Stimulated activated CD8-positive, alpha-beta memory T cell treated with anti-CD3 and anti-CD28 coated beads, Interleukin-4, amount 100 ng/mL, for 24 hours (primary cell): ENCODE measurements around the gene OR4M1.
"Not testable (repeated sequence)": the region's sequence is repeated elsewhere in the genome, so short reads cannot be mapped to it uniquely, and the experiment has no call there.

Experiments
- DNase-seq: peaks from one replicate; pipeline ENCODE4 v3.0.0-alpha.2; 2020; ENCODE audit warnings: low read depth

Gene OR4M1, protein sequence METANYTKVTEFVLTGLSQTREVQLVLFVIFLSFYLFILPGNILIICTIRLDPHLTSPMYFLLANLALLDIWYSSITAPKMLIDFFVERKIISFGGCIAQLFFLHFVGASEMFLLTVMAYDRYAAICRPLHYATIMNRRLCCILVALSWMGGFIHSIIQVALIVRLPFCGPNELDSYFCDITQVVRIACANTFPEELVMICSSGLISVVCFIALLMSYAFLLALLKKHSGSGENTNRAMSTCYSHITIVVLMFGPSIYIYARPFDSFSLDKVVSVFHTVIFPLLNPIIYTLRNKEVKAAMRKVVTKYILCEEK

DNA sequence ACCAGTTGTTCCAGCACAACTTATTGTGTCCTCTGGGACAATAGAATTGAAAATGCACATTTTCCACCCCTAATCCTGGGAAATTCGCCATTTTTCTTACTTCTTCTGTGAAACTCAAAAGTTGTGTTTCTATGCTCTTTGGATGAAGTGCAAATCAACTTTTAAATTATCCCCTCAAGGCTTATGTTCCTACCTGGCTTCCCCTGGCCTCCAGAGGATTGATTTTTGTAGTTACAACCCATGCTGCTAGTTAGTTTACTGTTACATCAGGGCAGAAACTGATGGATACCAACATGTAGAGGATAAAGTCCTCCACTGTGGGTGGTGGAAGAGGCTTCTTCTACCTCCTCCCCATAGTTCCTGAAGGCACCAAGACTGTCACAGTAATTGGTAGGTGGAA is at the start of gene OR4M1:
OR4M1 (plus strand) TSS at position 301 of the 400 bp plus-strand sequence. CDS start 6,819 bp downstream, outside the sequence.
- not testable (repeated sequence) for DNase-seq

DNA sequence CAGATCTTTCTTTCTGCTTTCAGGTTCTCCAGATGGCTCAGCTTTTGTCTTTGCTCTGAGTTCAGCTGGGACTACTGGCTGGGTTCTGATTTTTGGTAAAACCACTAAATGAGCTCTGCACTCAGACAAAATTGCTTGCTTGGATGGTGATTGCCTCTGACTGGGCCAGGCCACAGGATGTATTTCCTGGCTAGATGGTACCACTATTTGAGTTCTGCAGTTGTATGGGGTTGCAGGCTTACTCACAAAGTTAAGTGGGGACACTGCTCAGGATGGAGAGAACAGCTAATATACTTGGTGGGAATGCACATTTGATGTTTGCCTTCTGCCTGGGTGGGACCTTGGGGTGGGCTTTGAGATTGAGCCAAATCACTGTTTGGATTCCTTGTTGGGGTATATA is 43.9 kb upstream of the OR4M1 start:
- DNase-seq, result no peak

DNA sequence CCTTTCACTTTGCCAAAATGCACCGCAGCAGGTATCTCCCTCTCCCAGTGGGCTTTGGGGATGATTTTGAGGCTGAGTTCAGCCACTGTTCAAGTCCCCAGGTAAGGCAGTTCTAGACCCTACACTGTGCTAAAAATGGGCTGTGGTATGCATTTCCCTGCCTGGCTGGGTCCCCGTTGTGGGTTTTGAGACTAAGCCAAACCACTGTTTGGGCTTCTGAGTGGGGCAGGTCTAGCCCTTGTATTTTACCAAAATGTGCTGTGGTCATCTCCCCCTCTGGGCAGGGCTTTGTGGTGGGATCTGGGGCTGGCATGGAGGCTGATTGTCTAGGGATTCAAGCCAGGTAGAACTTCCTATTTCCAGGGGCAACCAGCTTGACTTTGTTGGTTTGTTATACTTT is 43.5 kb upstream of the OR4M1 start:
- no peak for DNase-seq

DNA sequence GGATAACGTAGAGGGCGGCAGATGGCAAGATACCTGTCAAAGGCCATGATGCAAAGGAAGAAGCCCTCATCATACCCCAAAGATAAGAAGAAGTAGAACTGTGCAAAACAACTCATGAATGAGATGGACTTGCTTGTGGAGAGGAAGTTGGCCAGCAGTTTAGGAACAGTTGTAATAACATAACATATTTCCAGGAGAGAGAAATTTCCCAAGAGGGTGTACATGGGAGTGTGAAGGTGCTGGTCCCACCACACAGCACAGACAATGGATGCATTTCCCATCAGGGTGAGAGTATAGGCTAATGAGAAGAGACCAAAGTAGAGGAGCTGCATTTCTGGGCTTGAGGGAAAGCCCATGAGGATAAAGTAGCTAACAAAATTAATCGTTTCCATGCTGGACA is 39.4 kb upstream of the OR4M1 start:
- DNase-seq, result not testable (repeated sequence)

DNA sequence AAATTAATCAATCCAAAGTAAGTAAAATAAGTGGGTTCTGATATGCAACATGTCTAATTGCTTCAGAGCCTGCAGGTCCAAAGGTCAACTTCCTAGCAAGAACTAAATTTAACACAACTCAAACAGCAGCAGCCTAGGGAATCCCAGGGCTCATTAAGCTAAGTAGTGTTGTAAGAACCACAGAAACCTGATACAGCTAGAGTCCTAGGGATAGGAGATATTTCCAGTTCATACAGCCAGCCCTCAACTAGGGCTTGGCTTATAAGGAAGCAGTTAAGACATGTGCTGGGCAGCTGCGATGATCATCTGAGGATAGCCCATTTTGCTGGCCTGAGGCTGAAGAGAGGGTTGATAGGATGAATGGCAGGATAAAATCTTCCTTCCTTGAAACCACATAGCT is 30.0 kb upstream of the OR4M1 start, which contains the start of gene OR4Q3:
OR4Q3 (plus strand) TSS at position 316 of the 400 bp plus-strand sequence.
- DNase-seq, result no peak

DNA sequence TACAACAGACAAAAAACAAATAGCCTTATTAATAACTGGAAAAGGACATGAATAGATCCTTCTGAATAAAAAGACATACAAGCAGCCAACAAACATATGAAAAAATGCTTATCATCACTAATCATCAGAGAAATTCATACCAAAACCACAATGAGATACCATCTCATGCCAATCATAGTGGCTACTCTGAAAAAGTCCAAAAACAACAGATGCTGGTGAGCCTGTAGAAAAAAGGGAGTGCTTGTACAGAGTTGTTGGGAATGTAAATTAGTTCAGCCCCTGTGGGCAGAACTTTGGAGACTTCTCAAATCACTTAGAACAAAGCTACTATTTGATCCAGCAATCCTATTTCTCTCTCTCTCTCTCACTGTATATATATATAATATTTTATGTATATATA is 21.0 kb upstream of the OR4M1 start:
- not testable (repeated sequence) for DNase-seq

DNA sequence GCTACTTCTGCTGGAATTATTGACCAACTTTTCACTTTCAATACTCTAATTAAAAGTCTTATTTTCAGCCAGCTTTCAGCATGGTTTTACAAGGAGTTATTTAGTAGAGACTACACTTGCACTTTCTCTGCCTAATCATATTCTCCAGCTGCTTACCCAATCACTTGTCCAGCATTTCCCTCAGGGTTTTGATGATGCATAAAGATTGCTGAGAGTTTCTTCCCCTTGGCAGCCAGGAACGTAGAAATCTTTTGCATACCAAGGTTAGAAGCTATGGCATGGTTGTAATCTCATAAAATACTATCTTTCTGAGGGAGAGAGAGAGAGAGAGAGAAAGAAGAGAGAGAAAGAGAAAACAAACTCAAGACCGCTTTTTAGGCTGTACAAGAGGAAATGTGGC is 19.1 kb upstream of the OR4M1 start:
- DNase-seq, result no peak

DNA sequence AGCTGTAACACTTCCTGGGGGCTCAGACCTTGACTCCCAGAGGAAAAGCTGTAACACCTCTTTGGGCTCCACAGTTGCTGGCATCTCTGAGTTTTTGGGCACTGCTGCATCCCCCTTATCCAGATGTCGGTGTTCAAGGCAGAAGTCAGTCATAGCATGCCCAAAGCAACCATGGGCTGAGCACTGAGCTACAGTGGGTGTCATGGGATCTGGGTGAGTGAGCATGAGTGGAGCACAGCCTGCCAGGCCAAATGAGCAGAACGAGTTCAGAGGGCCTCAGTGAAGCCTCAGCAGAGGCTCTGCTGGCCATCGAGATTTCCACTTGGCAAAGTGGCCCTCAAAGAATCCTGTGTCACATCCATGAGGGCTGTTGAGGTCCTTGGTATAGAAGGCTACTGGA is 1.8 kb upstream of the OR4M1 start:
- not testable (repeated sequence) for DNase-seq

DNA sequence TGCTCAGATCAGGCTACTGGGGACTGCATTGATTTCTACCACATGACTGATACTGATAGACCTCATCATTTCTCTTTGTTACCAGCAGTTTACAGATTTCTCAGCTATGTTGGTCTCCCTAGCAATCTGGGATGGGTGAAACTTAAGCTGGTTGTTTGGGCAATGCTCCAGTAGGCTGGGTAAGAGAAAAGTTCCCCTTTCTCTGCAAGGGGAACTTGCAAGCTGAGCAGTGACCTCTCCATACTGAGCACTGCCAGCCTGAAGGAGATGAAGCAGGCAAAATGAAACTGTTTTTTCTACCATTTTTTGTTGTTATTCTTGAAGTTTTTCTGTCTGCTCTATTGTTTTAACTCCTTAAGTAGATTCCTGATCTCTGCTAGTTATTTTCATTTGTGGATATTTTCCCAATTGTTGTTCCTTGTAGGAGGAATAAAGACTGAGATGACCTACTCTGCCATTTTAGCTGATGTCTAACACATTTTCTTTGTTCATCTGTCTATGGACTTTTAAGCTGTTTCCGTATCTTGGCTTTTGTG is 1.3 kb upstream of the OR4M1 start:
- DNase-seq, result no peak

DNA sequence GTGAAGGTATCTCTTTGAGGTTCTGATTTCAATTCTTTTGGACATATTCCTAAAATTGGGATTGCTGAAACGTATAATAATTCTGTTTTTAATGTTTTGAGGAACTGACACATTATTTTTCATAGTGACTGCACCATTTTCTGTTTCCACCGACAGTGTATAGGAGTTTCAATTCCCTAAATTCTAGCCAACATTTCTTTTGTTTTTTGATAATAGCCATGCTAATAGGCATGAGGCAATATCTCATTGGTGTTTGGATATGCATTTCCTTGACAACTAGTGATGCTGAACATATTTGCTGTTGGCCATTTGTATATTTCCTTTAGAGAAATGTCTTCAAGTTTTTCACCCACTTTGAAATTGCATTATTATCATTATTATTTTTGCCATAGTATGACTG is 850 bp upstream of the OR4M1 start:
- DNase-seq, result not testable (repeated sequence)

DNA sequence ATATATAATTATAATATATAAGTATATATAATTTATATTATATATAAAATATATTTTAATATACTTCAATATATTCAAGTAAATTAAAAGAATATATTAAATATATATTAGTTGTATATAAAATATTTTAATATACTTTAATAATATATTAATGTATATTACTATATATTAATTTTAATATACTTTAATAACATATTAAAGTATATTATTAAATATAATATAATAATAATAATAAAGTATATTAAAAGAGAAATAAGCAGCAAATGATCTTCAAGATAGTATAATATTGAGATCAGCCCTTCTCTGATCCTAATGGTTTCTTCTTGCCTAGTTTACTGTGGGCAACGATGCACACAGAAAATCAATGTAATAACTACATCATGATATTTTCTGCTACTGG is 2.3 kb downstream of the OR4M1 start:
- DNase-seq, result no peak

DNA sequence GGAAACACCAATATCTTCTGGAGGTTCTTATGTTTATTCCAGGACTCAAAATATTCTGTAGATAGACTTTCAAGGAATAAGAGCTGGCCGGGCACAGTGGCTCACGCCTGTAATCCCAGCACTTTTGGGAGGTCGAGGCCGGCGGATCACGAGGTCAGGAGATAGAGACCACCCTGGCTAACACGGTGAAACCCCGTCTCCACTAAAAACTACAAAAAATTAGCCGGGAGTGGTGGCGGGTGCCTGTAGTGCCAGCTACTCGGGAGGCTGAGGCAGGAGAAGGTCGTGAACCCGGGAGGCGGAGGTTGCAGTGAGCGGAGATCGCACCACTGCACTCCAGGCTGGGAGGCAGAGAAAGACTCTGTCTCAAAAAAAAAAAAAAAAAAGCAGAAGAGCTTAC is 12.5 kb downstream of the OR4M1 start:
- DNase-seq, result not testable (repeated sequence)

DNA sequence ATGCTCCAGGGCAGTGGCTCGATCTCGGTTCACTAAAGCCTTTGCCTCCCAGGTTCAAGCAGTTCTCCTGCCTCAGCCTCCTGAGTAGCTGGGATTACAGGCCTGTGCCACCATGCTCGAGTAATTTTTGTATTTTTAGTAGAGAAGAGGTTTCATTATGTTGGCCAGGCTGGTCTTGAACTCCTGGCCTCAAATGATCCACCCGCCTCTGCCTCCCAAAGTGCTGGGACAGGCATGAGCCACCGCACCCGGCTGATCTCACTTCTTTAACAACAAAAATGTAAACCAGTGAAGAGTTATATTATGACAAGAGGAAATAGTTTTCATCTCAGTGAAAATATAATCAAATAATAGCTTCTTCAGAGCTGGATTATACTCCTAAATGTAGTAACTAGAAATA is 14.0 kb downstream of the OR4M1 start:
- DNase-seq, result not testable (repeated sequence)

DNA sequence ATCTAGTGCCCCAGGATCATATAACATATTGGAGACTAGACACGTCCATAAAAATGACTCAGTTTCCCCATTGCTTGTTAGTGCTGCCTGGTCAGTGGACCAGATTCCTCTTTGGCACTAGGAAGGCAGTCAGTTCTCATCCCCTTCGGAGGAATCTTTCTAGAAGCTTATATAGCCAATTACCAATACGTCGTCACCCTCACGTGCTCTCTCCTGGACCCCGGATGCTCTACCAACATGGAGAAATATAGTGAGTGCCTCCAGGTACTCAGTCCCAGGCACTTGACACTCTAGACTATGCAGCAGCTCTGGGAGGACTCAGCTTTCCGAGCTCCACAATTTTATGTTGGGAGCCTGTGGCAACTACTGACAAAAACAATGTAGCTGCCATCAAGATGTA is 14.8 kb downstream of the OR4M1 start:
- not testable (repeated sequence) for DNase-seq

DNA sequence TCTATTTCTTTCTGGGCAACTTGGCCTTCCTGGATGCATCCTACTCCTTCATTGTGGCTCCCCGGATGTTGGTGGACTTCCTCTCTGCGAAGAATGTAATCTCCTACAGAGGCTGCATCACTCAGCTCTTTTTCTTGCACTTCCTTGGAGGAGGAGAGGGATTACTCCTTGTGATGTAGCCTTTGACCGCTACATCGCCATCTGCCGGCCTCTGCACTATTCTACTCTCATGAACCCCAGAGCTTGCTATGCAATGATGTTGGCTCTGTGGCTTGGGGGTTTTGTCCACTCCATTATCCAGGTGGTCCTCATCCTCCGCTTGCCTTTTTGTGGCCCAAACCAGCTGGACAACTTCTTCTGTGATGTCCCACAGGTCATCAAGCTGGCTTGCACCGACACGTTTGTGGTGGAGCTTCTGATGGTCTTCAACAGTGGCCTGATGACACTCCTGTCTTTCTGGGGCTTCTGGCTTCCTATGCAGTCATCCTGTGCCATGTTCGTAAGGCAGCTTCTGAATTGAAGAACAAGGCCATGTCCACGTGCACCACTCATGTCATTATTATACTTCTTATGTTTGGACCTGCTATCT is 23.3 kb downstream of the OR4M1 start:
- not testable (repeated sequence) for DNase-seq

DNA sequence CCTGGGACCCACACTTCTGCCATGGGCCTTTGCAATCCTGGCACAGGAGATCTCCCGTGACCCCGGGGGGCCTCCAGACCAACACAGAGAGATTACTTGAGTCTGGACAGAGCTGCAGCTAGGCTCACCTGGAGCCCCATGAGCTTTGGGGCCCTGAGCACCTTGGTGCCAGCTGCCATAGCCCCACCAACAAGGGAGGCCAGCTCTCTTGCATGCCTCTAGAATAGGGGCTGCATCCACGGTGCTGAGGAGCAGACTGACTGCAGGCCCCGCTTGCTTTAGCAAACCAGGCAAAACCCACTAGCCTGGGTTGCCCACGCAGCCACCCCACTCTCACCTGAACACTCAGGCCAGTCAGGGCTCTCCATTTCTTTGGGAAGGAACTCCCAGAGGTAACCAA is 26.6 kb downstream of the OR4M1 start:
- DNase-seq, result no peak

DNA sequence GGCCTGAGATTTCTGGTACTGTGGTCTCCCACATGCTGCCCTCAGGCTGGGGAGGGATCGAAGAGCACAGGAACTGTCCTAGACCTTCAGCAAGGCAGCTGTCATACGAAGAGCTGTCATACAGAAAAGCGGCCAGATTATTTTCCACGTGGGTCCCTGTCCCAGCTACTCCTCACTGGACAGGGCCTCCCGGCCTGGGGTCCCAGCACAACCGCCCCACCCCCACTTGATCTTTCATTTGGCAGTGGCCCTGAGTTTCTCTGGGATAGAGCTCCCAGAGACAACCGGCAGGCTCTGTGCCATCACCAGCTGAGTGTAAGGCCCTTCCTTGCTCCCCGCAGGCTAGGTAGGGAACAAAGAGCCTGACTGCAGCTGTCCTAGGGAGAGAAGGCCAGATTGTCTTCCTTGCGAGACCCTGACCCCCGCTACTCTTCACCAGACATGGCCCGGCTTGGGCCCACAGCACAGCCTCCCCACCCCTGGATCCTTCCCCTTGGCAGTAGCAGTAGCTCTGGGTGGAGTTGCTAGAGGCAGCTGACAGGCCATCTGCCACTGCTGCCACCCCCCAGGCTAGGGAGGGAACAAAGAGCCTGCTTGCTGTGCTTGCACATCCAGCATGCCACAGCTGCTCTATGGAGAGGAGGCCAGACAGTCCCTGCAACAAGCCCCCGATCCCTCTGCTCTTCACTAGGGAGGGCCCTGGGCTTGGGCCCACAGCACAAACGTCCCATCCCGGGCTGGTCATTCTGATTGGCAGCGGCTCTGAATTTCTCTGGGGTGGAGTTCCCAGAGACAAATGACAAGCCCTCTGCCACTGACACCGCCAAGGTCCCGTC is 27.2 kb downstream of the OR4M1 start:
- no peak for DNase-seq

DNA sequence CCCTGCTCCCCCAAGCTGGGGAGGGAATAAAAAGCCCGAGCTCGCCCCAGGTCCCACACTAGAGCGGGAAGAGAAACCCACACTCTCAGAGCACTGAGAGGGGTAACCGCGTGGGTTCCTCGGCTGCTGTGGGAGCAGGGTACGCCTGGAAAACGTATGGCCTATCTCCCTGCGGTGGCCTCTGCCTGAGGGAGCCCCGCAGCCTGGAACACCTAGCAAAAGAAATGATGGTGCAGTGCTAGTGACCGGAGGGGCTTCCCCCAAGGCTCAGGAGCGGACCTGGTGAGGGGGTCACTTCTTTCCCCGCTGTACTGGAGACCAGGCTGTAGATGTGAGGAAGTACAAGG is 27.8 kb downstream of the OR4M1 start:
- no peak for DNase-seq

DNA sequence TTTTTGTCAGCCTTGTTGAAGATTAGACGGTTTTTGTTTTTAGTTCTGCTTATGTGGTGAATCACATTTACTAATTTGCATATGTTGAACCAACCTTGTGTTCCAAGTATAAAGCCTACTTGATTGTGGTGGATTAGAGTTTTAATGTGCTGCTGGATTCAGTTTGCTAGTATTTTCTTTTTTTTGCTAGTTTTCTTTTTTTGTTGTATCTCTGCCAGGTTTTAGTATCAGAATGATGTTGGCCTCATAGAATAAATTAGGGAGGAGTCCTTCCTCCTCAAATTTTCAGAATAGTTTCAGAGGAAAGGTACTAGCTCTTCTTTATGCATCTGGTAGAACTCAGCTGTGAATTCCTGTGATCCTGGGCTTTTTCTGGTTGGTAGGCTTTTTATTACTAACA is 30.2 kb downstream of the OR4M1 start, which contains the start of gene OR4N2:
OR4N2 (plus strand) TSS at position 301 of the 400 bp plus-strand sequence. CDS start 23,679 bp downstream, outside the sequence.
- DNase-seq, result not testable (repeated sequence)

DNA sequence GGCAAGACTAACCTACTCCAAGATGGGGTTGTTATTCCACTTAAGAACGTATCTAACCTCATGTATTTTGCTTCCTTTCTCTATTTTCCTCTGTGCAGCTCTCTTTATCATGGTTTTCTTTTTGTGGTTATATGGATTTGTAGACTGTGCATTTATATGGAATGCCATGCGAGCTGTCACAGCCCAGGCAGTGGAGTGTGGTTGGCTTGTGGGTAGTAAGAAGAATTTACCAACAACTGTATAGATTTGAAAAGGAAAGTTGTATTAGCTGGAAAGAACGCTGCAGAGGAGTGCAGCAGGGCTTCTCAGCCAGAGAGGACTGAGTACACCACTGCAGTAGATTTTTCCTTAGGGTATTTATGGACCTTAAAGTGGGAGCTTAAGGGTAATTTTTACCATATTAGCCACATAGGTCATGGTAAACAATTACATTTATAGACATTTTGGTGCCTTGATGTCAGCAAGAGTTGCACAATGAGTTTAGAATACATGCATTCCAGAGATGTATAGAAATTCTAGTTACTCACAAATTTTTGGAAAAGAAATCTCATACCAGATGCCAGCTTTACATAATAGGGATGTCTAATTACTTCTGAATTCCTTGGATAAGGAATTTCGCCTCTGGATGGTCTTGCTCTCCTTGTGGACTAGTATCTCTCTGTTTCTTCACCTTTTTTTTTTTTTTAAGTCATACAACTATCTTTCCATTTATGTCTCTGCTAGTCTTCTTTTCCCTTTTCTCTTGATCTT is 40.0 kb downstream of the OR4M1 start:
- DNase-seq, result not testable (repeated sequence)

DNA sequence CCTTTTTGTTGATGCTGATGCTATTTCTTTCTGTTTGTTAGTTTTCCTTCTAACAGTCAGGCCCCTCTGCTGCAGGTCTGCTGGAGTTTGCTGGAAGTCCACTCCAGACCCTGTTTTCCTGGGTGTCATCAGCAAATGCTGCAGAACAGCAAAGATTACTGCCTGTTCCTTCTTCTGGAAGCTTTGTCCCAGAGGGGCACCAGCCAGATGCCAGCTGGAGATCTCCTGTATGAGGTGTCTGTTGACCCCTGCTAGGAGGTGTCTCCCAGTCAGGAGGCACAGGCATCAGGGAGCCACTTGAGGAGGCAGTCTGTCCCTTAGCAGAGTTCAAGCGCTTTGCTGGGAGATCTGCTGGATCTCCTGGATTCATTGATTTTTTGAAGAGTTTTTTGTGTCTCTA is 46.6 kb downstream of the OR4M1 start:
- DNase-seq, result not testable (repeated sequence)

DNA sequence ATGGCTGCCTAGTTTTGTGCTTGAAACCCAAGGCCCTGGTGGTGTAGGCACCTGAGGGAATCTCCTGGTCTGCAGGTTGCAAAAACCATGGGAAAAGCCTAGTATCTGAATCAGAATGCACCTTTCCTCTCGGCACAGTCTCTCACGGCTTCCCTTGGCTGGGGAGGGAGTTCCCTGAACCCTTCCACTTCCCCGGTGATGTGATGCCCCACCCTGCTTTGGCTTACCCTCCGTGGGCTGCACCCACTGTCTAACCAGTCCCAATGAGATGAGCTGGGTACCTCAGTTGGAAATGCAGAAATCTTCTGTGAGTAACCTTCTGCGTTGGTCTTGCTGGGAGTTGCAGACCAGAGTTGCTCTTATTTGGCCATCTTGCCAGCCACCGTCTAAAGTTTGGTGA is 47.7 kb downstream of the OR4M1 start:
- DNase-seq, result not testable (repeated sequence)
